ENCODE results near the gene SOX21. TPM values are rescaled to one million over a fixed set of nuclear protein-coding genes. Genes with fewer than 3 reads are reported as not detected.

The SOX21 gene
- total and polyA plus RNA-seq, 2 of the 8 experiments (the other 6 are each of a cell fraction or from before 2014, with no cell fraction given): 3.9 TPM

DNA sequence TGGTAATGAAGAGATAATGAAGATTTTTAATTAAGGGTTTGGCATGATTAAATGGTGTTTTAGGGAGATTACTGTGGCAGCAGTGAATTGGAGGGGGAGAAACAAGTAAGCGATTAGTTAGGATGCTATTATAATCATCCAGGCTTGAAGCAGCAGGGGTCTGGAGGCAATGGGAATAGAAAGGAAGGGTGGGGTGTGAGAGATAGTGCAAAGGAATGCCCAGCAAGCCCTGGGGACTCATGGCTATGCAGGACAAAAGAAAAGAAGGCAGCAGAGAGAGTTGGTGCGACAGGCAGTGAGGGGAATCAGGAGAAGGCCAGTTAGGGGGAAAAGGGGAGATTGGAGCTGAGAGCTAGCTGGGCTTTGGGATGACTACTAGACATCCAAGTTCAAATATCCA lies 34.5 kb downstream of the SOX21 start:
- Histone ChIP-seq H3K79me1 (ENCODE audit: low read depth, low read length) (no peaks in the 10 kb centered on the region), H2AFZ (ENCODE audit: low read length) (no peak overlapping the region), H3K18ac (ENCODE audit: extremely low read depth, low read length) (no peak overlapping the region), H4K5ac (ENCODE audit: insufficient read length, low read depth, low read length) (no peak overlapping the region), H3K27ac (ENCODE audit: low read depth, low read length) (no peak overlapping the region), H4K91ac (replicated peaks; ENCODE audit: insufficient read length, low read length) (no peak overlapping the region), H2BK15ac (ENCODE audit: low read length) (no peak overlapping the region), H3K56ac (replicated peaks; ENCODE audit: insufficient read length, low read depth, low read length) (no peak overlapping the region), H2BK5ac (ENCODE audit: low read depth, low read length) (no peak overlapping the region), H3K4me1 (replicated peaks in 1 of 4; ENCODE audit: control insufficient read depth in 3 of 4, insufficient read depth in 4 of 4, low read length in 3 of 4) (peaks cover 0 to 3% (median 0%) of the 10 kb centered on the region in 4 experiments; a peak in 3 of 7 replicates), H2BK12ac (ENCODE audit: low read depth, low read length) (no peak overlapping the region), H3K9ac (replicated peaks in 1 of 4; ENCODE audit: extremely low read depth in 1 of 4, low read depth in 3 of 4, low read length in 3 of 4) (no peak overlapping the region), H4K8ac (ENCODE audit: extremely low read depth, insufficient read depth, low read length) (no peak overlapping the region), H3K14ac (ENCODE audit: insufficient read length) (no peak overlapping the region), H3K4me2 (ENCODE audit: insufficient read depth in 1 of 2, low read depth in 2 of 2, low read length in 2 of 2) (no peak overlapping the region), H3K4me3 (ENCODE audit: extremely low read depth in 1 of 4, insufficient read depth in 2 of 4, low read depth in 3 of 4, low read length in 4 of 4) (no peak overlapping the region), H3K4ac (replicated peaks; ENCODE audit: insufficient read length, low read depth, low read length) (no peak overlapping the region), H4K20me1 (replicated peaks in 1 of 2; ENCODE audit: control insufficient read depth in 1 of 2, insufficient read depth in 2 of 2, low read length in 2 of 2) (no peaks in the 10 kb centered on the region), H3K9me3 (ENCODE audit: insufficient read depth in 2 of 2, low read depth in 1 of 2, low read length in 1 of 2) (no peaks in the 10 kb centered on the region), H2BK20ac (ENCODE audit: low read length) (no peak overlapping the region; the same call in 1 of the 2 replicates), H3K23ac (ENCODE audit: insufficient read length) (no peak overlapping the region), H3K36me3 (ENCODE audit: control insufficient read depth in 2 of 4, insufficient read depth in 4 of 4, low read length in 3 of 4) (no peaks in the 10 kb centered on the region), H3K27me3 (replicated peaks in 1 of 4; ENCODE audit: control insufficient read depth in 3 of 4, extremely low read depth in 1 of 4, insufficient read depth in 3 of 4, low read length in 3 of 4) (no peaks in the 10 kb centered on the region), H2BK120ac (replicated peaks; ENCODE audit: low read depth, low read length) (no peak overlapping the region), H3K23me2 (ENCODE audit: low read depth, low read length) (0 out of 2 replicates have a peak, but pooled peaks cover 2% of the 10 kb centered on the region), H3K79me2 (ENCODE audit: control insufficient read depth in 1 of 2, insufficient read depth in 2 of 2, low read length in 2 of 2) (no peaks in the 10 kb centered on the region), H2AK5ac (ENCODE audit: low read depth, low read length) (no peak overlapping the region)
- WGBS, 2 experiments (ENCODE audit: extremely low coverage in 1 of 2, insufficient coverage in 1 of 2, insufficient read length in 1 of 2, insufficient replicate concordance in 2 of 2, low coverage in 1 of 2, low lambda C conversion rate in 2 of 2, missing lambda C conversion rate in 1 of 2): 92% methylated on average over 2 of the region's 2 CpGs; no CpG with 5 or more reads in 1 of the 2 experiments
- FAIRE-seq (no peak), DNase-seq (ENCODE audit: low read depth in 1 of 2, low spot score in 2 of 2) (no peak)
- TF ChIP-seq YY1 (IDR thresholded peaks at IDR 0.05; ENCODE audit: low read depth, low read length) (no peak), CTBP2 (IDR thresholded peaks at IDR 0.05; ENCODE audit: borderline replicate concordance, insufficient read depth, insufficient read length, low read length) (no peak), MAFK (IDR thresholded peaks at IDR 0.05; ENCODE audit: low read depth, low read length) (no peak), NRF1 (IDR thresholded peaks at IDR 0.05; ENCODE audit: low read depth, low read length) (no peak), BRCA1 (IDR thresholded peaks at IDR 0.05; ENCODE audit: low read depth, low read length) (no peak), JUND (IDR thresholded peaks at IDR 0.05; ENCODE audit: low read length) (no peak)
- ChIA-PET POLR2A (ENCODE audit: partially characterized antibody) (interaction anchor here (1.6 kb wide), 1 partner anchor 32 kb away, joined by 3 read pairs; no protein-coding TSS in a partner anchor), CTCF (ENCODE audit: partially characterized antibody) (interaction anchor here (1.0 kb wide), 2 partner anchors 10 to 21 kb away, joined by 3 read pairs; no protein-coding TSS in a partner anchor)
